Measurements from ENCODE around the gene PPP1R3G. TPM values are rescaled to one million over a fixed set of nuclear protein-coding genes. Genes with fewer than 3 reads are reported as not detected.
A peak's percentile ranks its signal among the peaks of the same experiment; 100 is the strongest.

The PPP1R3G gene
- total and polyA plus RNA-seq, 2 of the 13 experiments (the other 11 are each of a cell fraction or from before 2014, with no cell fraction given), result 1.2 to 1.3 TPM

- TF ChIP-seq ZNF609 (CRISPR knock-in tag; IDR thresholded peaks at IDR 0.05; ENCODE audit: borderline replicate concordance), result peak; percentile 64; the same call in 1 of the 2 replicates
- TF ChIP-seq CREM (IDR thresholded peaks at IDR 0.05), result no peak
- no peak for TF ChIP-seq CREM (CRISPR knock-in tag; IDR thresholded peaks at IDR 0.05)
- no peak for TF ChIP-seq TAF15 (IDR thresholded peaks at IDR 0.05; ENCODE audit: low read depth, low read length, poor library complexity, severe bottlenecking)
- TF ChIP-seq ZNF770 (CRISPR knock-in tag; IDR thresholded peaks at IDR 0.05), result no peak
- no peak for TF ChIP-seq PRDM10 (CRISPR knock-in tag; IDR thresholded peaks at IDR 0.05; ENCODE audit: low read depth)
- TF ChIP-seq SKIL (CRISPR knock-in tag; IDR thresholded peaks at IDR 0.05; ENCODE audit: borderline replicate concordance), result no peak
- peak; percentile 69; the same call in 1 of the 2 replicates for TF ChIP-seq ZNF350 (CRISPR knock-in tag; IDR thresholded peaks at IDR 0.05; ENCODE audit: borderline replicate concordance, low read depth)
- TF ChIP-seq GTF3A (CRISPR knock-in tag; conservative IDR thresholded peaks at IDR 0.05), result no peak
- TF ChIP-seq CEBPB (IDR thresholded peaks at IDR 0.05; ENCODE audit: borderline replicate concordance, low read depth, low read length), result peak; percentile 92
- no peak for TF ChIP-seq ZNF850 (CRISPR knock-in tag; conservative IDR thresholded peaks at IDR 0.05)
- no peak for TF ChIP-seq ZBTB14 (CRISPR knock-in tag; IDR thresholded peaks at IDR 0.05)
- no peak for TF ChIP-seq TMF1 (CRISPR knock-in tag; IDR thresholded peaks at IDR 0.05; ENCODE audit: low read depth)
- TF ChIP-seq GZF1 (CRISPR knock-in tag; IDR thresholded peaks at IDR 0.05), result no peak
- TF ChIP-seq ZFP82 (CRISPR knock-in tag; IDR thresholded peaks at IDR 0.05; ENCODE audit: borderline replicate concordance), result no peak
Measured at GRCh38 chr6:5121479-5121878, 36.3 kb downstream of the PPP1R3G start (continued).
